GM18861 (cell line): ENCODE results near the gene ATP1A1.

Experiments used
- ATAC-seq: cut with Tn5 transposase; IDR thresholded peaks from one replicate; pipeline ENCODE4 v1.9.1; 2021; ENCODE audit not compliant: unreplicated experiment

The ATP1A1 gene

DNA sequence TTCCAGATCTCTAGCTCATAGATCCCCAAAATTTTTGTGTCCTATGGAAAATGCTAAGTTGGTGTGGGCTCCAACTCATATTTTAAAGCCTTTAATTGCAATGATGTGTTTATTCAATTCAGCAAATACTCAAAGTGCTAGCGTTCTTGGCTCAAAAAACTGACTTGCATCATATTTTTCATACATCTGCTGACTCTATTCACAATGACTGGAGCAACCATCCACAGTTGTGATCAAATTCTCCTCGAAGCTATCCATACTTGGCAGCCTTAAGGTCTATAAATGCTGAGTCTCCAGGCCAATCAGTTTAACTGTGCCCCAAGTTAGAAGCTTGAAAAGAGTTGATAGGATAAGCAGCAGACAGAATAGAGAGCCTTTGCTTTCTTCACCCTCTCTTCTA, 2.9 kb upstream of the ATP1A1 start:
- ATAC-seq, result no peak

DNA sequence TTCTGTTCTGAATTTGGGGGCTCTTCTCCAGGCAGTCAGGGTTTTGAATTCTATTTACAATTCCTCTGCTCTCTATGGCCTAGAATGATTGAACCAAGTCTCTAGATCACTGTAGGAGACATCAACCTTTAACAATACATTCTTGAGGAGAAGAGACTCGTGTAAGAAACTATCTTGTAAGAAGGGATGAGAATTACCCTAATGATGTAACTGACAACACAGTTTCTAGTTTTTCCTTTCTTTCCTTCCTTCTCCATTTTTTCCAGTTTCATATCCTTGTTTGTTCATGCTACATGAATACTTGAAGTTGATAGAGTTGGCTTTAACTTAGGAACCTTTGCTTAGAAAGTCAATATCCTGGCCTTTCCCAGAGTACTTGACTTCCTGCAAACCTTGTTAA, 1.3 kb upstream of the ATP1A1 start:
- no peak for ATAC-seq

DNA sequence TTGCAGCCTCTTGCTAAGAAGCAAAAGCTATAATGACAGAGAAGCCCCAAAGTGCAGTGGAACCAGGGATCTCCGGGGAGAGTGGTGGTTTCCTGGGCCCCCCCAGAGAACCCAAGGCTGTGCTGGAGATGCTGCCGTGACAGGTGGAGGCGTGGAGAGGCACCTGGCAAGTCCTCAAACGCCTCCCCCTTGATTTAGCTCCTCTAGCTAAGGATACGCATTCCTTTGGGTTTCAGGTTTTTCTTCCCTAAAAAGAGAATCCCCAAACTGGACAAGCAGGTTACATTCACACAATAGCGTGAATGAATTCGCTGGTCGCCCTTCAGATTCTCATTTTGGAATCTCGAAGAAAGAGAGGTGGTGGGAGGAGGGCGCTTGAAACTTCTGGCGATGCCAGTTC, 853 bp upstream of the ATP1A1 start:
- ATAC-seq, result no peak

DNA sequence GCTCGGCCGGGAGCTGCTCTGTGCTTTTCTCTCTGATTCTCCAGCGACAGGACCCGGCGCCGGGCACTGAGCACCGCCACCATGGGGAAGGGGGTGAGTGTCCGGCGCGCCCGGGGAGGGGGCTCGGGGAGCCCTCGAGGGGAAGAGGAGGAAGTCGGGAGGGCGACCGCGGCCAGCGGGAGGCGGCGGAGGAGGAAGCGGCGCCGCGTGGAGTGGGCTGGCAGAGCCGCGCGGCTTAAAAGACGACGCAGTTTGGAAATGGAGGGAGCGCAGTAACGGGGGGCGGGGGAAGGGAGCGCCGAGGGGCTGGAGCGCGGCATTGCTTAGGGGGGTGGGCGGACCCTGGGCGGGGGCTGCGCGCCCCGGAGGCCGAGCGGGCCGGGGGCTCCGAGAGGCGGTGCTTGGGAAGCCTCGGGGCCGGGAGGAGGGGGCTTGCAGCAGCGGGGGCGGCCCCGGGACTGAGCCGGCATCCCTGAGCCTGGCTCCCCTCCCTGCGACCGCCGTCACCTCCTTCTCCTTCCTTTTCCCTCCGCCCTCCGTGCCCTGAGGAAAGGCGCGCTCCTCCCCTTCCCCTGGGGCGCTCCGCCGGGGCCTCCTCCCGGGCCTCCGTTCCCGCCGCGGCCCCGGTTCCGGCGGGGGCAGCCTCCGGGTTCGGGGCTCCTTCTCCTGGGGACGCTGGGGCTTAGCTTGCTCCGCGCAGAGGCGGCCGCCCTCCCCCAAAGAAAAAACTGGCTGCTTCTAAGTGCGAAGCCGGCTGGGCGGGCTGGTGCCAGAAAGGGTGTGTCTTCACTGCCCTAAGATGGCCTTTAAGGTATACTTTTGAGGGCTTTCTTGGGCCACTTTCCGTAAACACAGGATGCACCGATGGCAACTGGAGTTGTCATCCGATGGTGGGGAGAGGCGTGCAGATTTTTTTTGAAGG, 648 bp downstream of the ATP1A1 start:
- no peak for ATAC-seq

DNA sequence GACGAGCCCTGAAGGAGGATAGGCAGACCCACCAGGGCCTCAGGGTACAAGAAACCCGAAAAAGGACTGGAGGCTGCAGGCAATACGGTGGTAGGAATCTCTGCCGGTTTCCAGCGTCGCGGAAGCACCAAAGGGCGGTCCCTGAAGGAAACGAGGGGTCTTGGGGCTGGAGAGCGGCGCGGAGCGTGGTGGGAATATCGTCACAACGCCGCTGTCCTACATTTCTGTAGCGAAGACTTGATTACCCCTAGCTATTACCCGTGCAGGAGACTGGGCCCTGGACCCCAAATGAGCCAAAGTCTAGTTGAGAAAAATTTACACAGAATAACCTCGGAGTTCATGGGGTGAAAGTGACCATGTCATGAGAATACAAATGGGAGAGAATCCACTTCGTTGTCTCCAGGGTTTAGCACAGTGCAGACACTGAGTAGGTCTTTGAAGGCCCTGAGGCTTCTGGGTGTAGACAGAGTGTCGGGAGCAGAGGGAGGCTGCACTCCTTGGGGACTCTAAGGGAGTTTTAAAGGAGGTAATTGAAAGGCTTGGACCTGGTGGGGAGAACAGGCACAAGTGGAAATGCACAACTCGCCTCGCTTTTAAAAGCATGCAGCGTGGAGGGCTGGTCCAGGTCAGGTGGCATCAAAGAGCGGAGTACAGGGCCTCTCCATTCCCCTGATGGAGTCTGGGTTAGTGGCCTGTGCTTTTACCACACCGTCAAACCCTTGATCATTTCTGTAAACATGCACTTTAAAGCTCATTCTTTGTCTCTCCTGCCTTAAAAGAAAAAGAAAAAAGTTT, 1.5 kb downstream of the ATP1A1 start:
- ATAC-seq, result no peak

DNA sequence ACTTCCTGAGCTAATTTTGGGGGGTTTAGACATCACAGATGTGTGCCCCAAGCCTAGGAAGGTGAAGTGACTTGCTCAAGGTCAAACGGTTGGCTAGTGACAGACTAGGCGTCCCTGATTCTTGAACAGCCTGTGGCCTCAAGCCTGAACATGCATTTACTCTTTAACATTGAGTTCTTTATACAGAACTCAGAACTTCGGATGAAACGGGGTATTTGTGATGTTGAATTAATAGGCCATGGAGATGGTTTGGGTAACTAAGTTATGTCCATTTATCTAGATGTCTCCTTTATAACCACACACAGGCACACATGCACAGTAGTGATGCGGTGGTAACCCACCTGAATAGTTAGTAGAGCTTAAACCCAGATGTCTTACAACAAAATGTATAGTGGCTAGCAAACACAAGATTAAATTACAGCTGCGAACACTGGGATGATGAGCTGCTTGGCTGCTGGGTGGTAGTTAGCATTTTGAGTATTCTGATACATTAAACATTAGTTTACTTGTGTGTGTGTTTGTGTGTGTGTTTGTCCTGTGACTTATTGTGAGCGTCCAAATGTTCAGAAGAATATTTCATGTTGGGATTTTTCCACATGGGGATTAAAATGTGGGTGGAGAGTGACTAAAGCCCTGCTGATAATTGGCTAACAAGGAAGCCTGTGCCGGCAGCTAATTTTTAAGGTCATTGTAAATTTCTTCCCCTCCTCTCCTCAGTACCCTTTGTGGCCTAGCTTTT, 2.3 kb downstream of the ATP1A1 start:
- ATAC-seq, result no peak

DNA sequence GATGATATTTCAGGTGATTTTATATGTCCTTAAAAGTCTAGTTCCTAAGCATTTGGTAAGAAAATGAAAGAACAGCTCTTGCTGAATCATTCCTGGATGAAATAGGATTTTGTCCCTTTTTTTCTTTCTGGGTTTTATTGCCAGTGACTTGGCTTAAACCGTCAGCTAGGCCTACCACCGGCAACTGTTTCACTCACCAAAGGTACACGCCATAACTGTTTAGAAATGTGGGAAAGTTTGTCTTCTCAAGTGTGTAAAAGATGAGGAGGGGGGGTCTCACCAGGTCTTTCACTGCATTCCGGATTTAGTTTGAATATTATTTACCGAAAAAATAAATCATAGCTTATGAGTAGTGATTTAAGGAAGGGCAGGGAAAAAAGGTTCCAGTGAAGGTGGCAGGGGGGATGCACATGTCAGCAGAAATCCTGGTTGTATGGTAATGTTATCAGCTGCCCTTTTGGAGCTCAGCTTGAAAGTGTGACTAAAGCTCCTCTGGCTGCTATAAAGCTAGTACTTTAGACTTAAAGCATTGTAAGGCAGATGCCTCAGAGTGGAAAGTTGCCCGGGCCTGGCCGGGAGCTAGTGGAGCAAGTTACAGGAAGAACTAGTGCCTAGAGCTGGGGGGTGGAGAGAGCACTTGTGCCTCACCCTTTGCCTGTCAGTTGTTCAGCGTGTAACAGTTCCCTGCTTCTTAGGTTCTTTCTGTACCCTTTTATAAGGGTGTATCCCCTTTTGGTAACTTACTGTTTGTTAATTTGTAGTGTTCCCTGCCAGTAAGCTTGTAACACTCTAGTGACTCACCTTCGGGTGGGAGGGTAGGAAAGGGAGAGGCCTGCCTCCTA, 3.1 kb downstream of the ATP1A1 start:
- no peak for ATAC-seq

DNA sequence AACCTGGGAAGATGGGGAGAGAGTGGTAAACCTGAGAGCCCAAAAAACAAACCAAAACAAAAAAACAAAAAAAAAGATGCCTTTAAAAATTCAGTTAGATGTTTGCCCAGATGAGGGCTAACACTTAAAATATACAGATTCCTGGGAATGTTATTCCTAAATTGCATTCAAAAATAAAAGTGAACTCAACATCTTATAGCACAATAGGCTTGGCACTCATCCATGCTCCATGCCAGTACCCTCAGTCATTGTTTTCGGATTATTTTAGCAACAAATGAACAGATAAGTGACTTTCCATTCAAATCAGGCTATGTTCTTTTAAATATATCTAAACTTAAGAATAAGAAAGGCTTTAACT, 3.7 kb downstream of the ATP1A1 start:
- no peak for ATAC-seq

DNA sequence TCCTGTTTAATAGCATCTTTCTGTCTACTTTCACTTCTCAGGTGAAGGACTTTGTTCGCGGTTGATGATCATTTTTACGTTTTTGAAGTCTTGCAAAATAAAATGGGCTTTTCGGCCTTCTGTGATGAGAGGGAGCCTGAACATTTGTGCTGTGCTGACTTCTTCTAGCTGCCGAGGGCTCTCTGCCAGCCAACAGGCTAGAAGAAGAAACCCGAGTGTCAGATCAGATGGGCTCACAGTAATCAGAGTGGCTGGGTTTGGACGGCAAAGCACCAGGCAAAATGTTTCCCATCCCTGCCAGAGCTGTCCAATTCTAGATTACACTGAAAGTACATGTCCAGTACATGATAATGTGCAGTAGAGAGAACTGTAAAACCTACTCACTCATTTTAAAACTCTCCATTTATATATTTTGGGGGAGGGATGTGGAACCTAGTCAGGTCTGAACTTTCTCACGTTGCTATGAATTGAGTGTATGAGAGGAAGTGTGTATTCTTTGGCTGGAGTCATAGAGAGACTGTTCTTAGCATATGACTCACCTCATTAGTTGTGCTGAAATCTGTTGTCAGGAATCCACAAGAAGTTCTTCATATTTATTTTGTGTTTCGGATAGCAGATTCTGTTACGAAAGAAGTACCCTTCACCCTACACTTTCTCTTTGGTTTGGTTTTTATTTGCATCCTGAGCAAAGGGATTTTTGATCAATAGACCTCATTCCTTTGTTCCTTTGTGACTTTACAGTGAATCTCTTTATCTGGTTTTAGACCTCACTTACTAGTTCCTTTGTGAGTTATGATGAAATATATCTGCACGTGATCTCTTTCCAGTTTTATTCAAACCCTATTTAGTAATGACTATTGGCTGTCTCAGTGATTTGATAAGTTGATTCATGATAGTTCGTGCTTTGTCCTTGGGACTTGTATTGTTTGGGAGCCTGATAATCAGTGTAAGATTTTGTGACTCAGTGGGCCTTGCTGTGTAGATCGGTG, 4.8 kb downstream of the ATP1A1 start:
- peak; percentile 75 for ATAC-seq

DNA sequence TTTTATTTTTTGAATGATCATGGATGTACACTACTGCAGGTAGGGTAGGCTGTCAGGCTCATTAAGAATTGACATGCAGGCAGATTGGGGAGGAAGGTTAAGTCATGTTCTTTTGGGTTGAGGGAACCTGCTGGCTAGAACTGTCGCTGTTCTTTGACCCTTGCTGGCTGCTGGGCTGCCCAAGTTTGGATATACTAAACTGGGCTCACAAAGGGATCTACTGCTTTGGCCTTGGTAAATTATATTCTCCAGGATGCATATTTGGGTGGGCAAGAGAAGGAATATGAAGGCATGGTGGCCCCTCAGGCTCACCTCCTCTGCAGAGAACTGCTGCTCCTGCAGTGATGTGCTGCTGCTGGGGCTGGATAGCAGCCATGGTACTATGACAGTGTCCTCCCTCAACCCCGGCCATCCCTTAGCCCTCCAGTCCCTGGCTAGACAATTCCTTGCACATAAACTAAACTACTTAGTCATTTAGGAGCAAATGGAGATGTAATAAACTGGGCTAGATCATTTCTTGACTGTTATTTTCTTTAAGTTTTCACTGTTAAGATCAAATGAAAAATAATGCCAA, 6.1 kb downstream of the ATP1A1 start:
- no peak for ATAC-seq

DNA sequence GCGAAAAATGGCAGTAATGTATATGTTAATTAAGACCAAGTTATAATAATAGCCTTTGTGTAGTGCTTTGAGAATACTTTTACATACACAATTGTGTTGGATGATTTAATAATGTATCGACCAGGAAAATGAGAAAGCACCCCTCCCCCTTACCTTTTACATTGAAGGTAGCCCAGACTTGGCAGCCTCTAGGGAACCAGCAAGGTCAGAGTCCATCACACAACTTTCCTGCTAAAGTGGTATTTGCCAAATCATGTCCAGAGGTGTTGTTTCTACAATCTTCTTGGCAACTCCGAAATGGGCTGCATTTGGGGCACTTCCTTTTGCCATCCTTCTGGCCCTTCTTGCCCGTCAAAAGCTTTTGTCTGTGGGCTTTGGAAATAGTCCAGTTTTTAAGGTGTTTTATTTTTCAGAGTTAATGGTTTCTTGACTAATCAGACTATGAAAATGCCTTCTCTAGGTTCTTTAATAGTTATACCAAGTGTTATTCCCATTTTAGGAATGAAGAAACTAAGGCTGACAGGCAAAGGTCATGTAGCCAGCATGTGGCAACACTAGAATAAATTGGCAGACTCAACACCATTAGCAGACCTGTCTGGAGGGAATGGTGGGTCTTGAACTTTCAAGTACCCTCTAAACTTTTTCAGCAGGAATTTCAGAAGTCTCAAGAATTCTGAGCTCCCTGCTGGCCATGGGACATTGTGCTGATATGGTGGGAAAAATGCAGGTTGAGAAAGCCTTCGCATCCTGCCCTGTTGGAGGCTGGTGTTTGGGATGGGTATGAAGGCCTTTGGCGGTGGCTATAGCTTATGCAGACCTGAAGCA, 6.8 kb downstream of the ATP1A1 start:
- ATAC-seq, result no peak

DNA sequence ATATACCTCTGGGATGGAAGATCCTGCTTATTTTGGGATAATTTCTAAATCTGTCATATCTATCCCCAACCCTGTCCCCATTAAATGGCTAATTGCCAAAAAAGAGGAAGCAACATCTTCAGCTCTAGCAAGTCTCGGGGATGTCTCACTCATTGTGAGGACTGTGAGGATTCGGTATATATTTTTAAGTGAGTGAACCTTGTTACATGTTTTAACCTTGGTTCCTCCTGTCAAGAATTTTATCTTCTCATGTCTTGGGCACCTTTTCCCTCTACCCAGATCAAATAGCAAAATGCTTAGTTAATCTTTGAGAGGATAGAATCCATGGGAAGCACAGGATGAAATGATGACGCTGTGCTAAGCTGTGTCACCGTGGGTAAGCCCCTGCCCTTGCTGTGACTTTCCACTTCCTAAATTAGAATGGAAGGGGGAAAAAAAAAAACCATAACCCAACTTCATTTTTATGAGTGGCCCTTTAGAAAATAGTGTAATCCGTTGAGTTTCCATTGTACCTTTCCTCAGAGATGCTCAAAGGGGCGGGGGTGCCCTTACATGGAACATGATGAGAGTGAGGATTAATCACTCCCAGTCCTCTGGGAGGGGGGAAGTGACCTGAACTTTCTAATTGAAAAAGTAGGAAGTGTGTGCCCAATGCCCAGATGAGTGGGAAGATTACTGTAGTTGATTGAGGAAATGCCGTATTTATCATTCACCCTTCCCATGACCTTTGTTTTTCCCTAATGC, 7.6 kb downstream of the ATP1A1 start:
- no peak for ATAC-seq

DNA sequence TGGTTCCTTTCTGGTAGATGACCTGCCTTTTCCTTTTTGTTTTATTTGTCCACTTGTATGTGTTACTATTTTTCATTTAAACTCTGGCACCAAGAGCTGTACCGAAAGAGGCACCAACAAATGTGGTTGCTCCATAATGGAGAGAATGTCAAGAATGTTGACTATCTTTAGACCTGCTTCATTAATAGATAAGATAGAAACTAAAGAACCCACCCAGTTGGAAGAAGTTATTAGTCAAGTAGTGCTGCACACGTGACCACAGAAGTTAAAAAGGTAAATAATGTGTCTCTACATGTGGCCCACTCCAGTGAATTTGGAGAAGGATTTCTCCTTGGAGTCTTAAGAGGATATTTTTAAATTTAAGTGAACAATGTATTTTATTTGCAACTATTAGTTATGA, 9.3 kb downstream of the ATP1A1 start:
- no peak for ATAC-seq

DNA sequence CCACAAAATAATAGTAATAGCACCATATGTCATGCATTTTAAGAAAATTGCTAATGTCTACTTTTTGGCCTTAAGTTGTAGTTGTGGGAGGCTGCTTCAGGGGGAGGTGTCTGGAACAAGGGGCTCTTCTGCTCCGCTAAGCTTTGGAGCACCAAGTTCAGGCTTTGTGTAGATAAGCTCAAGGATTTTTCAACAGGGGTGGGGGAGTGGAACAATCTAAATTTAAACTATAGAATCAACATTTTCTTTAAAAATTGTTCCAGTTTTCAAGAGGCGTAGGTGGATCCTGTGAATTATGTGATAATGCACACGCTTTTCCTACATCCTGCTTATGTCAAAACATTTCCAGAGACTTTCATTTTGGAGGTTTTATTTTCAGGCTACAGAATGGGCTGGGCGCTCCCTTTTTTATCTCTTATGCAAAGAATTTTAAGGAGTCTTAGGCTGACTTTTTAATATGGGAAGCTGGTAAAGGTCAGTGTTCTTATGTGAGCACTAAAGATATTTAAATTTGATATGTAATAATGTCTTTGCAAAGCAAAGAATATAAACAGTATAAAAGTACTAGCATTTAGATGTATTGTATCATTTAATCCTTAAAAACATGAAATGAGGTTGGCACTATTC, 9.9 kb downstream of the ATP1A1 start:
- ATAC-seq, result no peak

DNA sequence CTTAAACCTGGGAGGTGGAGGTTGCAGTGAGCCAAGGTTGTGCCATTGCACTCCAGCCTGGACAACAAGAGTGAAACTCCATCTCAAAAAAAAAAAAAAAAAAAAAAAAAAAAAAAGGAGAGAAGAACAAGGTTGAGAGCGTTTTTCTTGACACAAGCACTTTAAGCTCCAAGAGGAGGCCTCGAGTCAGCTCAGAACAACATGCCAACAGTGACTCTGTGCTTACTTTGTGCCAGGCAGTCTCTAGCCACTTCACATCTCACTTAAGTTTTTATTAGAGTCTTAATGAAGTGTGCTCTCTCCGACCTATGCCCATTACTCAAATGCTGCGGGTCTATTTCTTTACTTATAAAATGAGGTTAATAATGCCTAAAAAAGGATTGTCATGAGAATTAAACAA, 13.0 kb downstream of the ATP1A1 start:
- ATAC-seq, result no peak

DNA sequence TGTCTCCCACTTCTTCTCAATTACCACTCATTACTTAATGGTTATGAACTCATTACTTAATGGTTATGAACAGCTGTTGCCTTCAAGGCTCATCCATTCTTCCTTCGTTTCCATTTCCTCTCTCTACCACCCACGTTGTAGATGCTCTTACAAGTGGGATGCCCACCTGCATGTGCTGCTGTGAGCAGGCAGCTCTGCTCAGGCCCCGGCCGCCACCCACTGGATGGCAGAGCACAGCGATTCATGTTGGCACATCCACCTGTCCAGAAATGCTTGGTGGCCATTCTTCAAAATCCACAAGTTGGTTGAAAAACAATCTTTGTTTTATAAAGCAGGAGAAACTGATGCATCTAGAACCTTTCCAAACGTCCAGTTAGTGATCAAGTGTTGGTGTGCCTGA, 14.5 kb downstream of the ATP1A1 start:
- ATAC-seq, result no peak

DNA sequence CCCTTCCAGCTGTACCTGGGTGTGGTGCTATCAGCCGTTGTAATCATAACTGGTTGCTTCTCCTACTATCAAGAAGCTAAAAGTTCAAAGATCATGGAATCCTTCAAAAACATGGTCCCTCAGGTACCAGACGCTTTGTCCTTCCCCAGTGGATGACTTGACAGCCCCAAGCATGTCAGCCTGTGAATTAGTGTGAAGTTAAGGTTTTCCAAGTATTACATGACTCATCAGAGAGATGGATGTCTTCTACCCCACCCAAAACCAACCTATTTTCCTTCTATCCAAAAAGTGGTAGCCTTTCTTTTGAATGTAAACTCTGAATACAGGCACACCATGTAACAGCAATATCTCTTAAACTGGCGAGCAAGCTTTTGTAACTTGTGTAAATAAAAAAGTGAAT, 15.1 kb downstream of the ATP1A1 start:
- ATAC-seq, result no peak
